ENCODE data around the gene COL11A2. TPM values are rescaled to one million over a fixed set of nuclear protein-coding genes. Genes with fewer than 3 reads are reported as not detected.

Gene COL11A2
- total and polyA plus RNA-seq, 2 of the 13 experiments (the other 11 are each of a cell fraction or from before 2014, with no cell fraction given), result 0.55 TPM

DNA sequence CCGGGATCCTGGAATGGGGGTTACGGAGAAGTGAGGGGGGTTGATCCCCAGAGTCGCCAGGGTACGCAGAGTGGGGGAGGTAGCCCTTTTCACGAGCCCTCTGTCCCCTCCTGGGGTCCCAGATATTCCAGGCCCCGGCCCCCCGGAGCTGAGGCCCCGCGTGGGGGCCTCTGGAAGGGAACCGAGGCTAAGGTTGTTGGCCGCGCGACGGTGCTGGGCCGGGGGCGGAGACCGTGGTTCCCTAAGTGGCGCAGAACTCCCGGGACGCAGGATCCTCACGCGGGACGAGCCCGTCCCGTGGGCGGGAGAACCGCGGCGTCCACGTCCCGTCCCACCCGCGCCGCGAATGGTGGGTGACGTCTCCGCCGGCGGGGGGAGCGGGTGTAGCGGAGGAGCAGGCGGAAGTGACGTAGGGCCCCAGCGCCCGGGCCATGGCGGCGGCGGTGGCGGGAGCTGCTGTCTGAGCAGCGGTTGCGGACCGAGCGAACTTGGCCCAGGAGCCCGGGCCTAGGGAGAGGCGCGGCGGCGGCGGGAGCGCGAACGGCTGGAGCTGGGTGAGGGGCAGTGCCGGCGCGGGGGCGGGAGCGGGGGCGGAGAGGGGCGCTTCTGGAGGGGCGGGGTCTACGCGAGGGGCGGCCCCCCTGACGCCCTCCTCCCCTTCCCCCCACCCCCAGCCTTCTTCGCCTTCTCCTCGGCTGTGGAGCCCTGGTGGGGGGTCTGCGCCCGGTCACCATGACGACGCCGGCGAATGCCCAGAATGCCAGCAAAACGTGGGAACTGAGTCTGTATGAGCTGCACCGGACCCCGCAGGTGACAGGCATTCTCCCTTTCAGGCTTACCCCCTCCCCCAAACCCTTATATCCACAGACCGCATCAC lies 16.1 kb upstream of the COL11A2 start, which contains the start of gene RING1 (continued):
- TF ChIP-seq ZNF407 (CRISPR knock-in tag; IDR thresholded peaks at IDR 0.05; ENCODE audit: not compliant biosample characterization), result peak; percentile 86
- peak; percentile 84 for TF ChIP-seq CREM (IDR thresholded peaks at IDR 0.05)
- peak; percentile 89 for TF ChIP-seq CREM (CRISPR knock-in tag; IDR thresholded peaks at IDR 0.05)
- TF ChIP-seq HMGXB3 (CRISPR knock-in tag; IDR thresholded peaks at IDR 0.05; ENCODE audit: borderline replicate concordance), result peak; percentile 65; the same call in 1 of the 2 replicates
- peak; percentile 91; the same call in 1 of the 2 replicates for TF ChIP-seq IRF9 (CRISPR knock-in tag; IDR thresholded peaks at IDR 0.05; ENCODE audit: borderline replicate concordance)
- TF ChIP-seq, protein P1, sequence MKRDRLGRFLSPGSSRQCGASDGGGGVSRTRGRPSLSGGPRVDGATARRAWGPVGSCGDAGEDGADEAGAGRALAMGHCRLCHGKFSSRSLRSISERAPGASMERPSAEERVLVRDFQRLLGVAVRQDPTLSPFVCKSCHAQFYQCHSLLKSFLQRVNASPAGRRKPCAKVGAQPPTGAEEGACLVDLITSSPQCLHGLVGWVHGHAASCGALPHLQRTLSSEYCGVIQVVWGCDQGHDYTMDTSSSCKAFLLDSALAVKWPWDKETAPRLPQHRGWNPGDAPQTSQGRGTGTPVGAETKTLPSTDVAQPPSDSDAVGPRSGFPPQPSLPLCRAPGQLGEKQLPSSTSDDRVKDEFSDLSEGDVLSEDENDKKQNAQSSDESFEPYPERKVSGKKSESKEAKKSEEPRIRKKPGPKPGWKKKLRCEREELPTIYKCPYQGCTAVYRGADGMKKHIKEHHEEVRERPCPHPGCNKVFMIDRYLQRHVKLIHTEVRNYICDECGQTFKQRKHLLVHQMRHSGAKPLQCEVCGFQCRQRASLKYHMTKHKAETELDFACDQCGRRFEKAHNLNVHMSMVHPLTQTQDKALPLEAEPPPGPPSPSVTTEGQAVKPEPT (CRISPR knock-in tag; IDR thresholded peaks at IDR 0.05; ENCODE audit: low read depth), result no peak
- no peak for TF ChIP-seq ZNF781 (CRISPR knock-in tag; IDR thresholded peaks at IDR 0.05; ENCODE audit: borderline replicate concordance, not compliant biosample characterization)
- TF ChIP-seq RFX1 (IDR thresholded peaks at IDR 0.05), result no peak
- TF ChIP-seq RNF2 (conservative IDR thresholded peaks at IDR 0.05; ENCODE audit: low read depth), result no peak
- peak; percentile 67; the same call in 1 of the 2 replicates for TF ChIP-seq ZNF234 (CRISPR knock-in tag; conservative IDR thresholded peaks at IDR 0.05)
- no peak; the same call in 1 of the 2 replicates for TF ChIP-seq HNRNPL (IDR thresholded peaks at IDR 0.05; ENCODE audit: low read depth, low read length)
- 0 out of 2 replicates have a peak, but pooled peaks have one; percentile 6 for TF ChIP-seq SSRP1 (CRISPR knock-in tag; IDR thresholded peaks at IDR 0.05)
